Fibroblast of skin of back (primary cell): Measurements from ENCODE around the gene TPST2.
"Not testable (repeated sequence)": the region's sequence is repeated elsewhere in the genome, so short reads cannot be mapped to it uniquely, and the experiment has no call there.

Experiments
- DNase-seq: peaks from one replicate; pipeline ENCODE4 v3.0.0-alpha.2; 2013

TPST2 gene

DNA sequence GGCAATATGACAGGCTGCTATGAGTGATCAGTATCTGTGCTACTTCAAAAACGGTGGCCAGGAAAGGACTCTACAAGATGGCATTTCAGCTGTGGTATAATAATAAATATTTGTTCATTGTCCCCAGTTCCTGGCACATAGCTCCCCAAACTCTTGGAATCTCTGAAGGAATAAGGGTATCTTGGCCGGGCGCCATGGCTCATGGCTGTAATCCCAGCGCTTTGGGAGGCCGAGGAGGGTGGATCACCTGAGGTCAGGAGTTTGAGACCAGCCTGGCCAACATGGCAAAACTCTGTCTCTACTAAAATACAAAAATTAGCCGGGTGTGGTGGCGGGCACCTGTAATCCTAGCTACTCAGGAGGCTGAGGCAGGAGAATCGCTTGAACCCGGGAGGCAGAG lies 61.4 kb downstream of the TPST2 start:
- not testable (repeated sequence) for DNase-seq

DNA sequence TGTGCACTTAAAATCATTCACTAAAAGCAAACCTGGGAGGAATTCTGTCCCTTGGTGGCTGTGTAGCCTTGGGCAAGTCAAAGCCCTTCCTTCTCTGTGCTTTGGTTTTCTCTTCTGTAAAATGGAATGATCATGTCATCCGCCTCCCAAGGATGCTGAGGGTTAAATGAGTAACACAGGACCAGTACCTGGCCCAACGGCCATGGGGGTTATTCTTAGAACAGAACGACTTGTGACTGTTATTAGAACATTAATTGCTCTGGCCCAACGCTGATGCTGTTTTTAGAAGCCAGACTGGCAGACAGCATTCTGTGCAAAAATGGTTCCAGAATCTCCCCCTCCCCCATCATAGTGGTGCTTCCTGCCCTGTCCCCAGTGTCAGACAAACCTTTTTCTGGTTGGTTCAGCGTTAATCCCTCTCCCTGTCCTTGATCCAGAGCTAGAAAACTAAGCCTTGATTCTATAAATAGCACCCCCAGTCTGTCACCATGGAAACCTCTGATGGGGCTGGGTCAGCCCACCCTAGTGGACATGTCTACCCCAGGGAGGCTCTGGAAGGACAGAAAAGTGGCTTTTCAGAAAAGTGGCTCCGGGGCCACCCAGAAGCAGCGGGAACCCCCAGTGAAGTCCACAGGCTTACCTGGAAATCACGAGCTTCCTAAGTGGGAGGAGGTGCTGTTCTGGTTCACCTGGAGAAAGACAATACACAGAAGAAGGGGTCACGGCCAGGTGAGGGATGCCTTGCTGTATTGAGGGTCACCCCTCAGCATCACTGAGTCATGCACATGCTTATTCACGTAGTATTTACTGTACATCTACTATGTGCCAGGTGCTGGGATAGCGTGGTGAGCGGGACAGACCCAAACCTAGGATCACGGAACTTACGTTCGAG lies 62.1 kb downstream of the TPST2 start:
- DNase-seq, result no peak

DNA sequence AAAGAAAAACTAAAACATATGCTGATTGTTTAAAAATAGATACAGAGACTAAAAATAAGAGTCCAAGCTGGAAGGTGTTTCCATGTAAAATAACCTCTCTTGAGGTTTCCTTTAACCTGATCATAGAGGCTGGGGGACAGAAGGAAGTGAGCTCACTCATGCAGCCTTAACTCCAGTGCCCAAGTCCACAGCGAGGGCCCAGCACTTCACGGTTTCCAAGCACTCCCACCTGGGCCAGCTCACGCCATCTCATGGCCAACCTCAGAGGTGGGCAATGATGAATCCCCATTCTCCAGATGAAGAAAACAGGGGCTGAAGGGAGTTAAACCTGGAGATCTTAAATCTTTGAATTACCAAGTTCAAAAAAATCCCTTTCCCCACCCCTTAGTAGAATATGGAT lies 62.8 kb downstream of the TPST2 start:
- no peak for DNase-seq

DNA sequence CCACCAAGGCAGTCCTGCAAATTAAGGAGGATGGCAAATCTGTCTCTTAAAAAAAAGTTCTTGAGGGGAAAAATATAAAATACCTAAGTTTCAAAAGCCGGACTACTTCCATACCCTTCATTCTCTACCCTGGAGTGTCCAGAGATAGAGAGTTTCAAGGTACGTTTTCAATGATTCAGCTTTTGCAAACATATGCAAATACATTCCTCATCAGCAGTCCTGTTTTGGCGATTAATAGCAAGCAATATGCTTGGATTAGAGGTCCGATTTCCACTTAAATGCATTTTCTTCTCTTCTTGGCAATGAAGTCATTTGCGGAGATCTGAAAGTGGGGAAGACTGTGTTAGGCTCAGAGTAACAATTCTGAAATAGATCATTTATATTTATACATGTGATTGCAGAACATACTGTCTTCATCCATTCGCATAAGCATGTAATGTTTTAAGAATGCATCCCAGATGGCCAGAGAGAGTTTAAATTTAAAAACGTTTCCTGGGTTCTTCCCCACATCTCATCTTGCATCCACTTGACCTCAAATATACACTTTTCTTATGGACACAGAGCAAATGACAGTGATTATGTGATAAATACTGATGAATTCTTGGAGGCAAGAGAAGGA lies 63.9 kb downstream of the TPST2 start:
- DNase-seq, result no peak

DNA sequence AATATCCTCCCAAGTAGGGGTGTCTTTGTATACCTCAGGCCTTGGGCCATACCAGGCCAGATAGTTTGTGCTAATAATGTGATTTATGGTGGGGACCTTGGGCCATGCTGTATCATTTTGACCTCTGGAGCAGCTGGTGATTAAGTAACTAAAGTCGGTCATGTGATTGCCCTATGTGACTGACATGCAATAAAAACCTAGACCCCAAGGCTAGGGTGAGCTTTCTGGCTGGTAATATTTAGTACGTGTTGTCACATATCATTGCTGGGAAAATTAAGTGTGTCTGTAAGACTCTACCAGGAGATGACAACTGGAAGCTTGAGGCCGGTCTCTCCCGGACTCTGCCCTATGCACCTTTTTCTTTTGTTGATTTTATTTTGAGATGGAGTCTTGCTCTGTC lies 65.1 kb downstream of the TPST2 start:
- no peak for DNase-seq

DNA sequence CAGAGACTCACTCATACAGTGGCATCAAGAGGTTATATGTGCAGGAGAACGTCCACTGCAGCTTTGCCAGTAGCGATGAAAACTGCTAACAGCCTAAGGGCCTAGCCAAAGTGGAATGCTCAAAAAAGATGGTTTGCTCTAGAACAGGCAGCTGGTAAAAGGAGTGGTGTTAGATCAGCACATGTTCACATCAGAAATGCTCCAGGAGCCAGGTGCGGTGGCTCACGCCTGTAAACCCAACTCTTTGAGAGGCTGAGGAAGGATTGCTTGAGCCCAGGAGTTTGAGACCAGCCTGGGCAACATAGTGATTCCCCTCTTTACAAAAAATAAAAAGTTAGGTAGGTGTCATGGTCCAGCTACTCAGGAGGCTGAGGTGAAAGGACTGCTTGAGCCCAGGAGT lies 67.3 kb downstream of the TPST2 start:
- no peak for DNase-seq

DNA sequence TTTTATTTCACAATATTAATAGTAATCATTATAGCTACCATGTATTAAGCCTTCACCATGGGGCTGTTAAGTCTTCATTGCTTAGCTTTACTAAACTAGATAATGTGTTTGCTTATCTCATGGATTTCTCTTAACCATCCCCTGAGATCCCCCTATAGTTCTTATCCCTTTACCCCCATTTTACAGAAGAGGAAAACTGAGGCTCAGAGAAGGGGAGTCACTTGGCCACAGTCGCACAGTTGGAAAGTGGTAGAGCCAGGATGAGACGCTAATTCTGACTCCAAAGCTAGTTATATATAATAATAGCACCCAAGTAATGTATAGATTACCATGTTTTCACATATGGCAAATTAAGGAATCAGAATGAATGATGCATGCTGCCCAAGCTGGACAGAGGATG lies 67.9 kb downstream of the TPST2 start:
- no peak for DNase-seq

DNA sequence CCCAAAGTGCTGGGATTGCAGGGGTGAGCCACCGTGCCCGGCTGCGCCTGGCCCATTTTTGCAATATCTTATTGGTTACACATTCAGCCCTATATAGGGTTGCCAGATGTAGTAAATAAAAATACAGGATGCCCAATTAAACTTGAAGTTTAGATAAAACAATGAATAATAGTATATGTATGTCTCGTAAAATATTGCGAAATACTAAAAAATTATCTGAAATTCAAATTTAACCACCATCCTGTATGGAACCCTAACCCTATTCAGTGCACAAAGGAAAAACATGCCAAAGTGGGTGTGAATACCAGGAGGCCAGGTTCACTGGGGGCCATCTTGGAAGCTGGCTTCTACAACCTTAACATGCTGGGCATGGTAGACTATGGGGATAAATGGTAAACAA lies 72.5 kb downstream of the TPST2 start:
- no peak for DNase-seq

DNA sequence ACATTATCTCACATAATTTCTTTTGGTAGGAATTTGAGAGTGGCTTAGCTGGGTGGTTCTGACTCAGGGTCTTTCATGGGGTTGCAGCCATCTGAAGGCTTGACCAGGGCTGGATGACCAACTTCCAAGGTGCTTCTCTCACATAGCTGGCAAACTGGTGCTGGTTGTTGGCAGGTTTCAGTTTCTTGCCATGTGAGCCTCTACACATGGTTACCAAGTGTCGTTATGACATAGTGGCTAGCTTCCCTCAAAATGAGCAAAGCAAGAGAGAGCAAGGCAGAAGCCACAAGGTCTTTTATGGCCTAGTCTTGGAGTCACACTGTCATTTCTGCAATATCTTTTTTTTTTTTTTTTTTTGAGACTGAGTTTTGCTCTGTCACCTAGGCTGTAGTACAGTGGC lies 73.4 kb downstream of the TPST2 start:
- no peak for DNase-seq

DNA sequence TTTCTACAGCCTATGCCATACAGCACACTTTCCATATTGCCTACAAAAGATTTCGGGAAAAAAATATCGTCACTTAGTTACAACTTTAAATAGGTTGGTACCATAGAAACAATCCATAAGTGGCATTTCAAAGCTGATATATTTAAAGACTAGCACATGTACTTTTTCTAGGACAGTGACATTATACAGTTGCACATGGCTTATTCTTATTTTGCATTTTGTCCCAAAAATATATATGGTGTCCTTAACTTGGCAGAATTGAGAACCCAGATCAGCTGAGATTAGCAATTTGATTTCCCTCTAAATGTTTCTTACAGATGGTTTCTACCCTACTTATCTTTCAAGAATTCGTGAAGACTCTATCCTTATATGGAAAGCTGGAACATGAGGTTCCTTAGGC lies 74.0 kb downstream of the TPST2 start:
- no peak for DNase-seq

DNA sequence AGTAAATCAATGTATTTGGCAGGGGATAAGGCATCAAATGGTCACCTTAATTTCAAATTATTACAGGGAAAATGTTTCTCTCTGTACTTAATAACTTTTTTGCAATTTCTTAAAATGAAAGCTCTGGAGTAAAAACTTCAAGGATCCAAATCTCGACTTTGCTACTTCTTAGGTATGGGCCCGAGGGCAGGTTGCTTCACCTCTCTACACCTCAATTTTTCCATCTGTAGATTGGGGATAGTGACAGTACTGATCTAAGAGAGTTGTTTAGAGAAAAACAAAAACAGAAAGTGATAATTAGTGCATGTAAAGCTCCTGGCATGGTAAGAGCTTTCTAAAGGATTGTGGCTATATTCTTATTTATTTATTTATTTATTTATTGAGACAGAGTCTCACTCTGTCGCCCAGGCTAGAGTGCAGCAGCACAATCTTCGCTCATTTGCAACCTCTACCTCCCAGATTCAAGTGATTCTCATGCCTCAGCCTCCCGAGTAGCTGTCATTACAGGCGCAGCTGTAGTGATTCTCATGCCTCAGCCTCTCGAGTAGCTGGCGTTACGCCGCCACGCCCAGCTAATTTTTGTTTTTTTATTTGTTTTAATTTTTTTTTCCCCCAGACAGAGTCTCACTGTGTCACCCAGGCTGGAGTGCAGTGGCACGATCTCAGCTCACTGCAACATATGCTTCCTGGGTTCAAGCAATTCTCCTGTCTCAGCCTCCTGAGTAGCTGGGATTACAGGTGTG lies 75.3 kb downstream of the TPST2 start:
- DNase-seq, result no peak

DNA sequence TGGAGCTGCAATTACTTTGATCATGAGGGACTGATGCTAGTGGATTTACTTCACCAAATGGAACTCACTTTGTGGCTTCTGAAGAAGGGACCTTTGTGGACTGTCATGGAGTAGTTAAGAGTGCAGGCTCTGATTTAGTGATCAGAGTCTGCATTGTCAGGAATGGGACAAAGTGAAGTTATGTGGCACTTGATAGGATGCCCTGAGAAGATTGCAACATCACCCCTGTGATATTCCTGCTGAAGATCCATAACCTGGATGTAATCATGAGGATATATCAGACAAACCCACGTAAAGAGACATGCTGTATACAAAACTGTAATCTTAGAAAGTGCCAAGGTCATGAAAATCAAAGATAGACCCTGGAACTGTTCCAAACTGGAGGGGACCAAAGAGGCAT lies 76.1 kb downstream of the TPST2 start:
- DNase-seq, result no peak

DNA sequence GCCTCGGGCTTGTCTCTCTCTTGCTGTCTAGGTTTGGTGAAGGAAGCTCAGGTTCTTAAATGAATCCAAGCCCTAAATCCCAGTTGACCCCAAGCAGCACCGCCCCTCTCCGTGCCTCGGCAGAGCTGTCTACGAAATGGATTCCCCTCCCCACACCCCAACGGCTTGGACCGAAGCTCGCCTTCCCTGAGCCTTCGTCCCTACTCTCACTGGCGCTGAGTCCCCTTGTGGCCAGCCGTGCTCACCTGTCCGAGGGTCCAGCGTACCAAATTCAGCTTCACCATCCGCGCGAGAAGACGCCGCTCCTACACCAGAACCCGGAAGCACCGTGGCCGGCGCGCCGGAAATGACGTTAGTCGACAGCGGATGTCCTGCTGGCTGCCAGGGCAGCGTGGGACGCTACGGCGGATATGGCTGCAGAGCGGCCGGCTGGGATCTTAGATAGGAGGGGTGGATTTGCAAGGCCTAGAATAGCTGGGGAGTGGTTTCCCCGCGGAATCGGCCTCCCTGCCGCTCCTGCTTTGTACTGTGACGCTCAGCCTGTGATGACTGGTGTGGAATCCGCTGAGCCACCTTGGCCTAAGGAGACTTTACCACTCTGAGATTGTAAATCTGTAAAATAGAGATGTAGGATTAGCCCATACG lies 77.7 kb downstream of the TPST2 start, which contains the start of gene TFIP11:
Gene TFIP11 (minus strand): TSS at position 325 of the 645 bp plus-strand sequence. CDS start 2,201 bp downstream, outside the sequence.
- DNase-seq, result peak; percentile 92

DNA sequence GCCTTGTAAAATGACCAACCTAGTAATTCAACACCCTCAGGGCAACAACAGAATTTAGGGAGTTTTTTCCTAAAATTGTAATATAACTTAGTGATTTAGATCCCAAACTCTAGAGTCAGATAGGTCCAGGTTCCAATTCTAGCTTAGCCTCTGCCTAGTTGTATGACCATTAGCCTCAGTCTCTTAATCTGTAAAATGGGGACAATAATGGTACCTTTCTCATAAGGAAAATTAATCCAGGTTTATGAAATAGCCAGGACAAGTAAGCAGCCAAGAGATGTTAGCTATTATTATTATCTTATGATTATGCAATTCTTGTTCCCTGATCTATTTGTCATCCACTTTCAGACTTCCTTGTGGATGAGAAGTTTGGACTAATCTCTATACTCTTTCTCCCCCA lies 81.8 kb downstream of the TPST2 start:
- DNase-seq, result no peak

DNA sequence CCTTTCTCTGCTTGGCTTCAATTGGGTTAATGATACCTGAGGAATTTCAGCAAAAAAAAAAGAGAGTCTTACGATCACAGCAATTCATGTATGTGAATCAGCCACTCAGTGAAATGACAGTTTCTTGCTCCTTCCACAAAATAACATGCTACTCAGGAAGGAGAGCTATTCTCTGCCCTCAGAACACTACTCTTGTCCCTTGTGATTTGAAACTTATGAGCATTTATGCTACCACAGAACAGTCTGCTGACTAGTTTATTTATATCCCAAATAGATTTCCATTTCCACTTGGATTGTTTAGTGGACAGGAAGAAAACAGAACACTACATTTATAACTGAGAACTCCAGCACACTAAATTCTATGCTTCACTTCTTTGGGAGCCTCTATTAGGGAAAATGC lies 86.2 kb downstream of the TPST2 start:
- DNase-seq, result no peak

DNA sequence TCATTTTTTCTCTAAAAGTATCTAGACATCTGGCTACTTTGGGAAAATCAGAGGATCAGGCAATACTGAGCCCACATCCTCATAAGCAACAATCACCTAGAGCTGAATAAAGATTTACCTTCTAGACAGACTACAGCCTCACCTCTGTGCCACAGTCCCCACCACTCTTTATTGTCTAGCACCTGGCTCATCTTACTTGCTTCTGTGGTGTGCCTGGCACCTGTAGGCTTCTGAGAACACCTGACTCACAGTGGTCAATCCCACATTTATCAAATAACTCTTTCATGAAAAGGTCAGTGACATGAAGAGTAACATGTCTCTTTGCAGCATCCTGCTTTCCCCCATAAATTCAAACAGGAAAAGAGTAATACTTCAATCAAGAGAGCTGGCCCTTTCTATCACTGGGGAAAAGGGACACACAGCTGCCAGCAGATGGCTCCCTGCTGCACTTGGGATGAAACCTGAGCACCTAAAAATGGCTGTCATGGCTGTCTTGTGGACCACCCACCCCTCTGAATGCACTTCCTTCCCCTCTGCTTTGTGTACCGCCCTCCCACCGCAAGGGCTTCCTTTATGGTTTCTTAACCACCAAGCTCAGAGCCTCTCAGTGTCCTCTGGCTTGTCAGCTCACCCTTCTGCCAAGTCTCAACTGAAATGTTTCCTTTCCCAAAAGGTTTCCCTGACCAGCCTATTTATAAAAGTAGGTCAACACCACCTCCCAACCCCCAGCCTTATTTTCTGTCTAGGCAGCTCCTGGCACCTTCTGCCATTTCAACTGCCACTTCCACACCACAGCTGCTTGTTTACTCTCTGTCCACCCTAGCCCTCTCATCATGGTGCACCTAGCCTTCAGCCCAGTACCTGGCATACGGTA lies 87.0 kb downstream of the TPST2 start:
- peak; percentile 46 for DNase-seq

DNA sequence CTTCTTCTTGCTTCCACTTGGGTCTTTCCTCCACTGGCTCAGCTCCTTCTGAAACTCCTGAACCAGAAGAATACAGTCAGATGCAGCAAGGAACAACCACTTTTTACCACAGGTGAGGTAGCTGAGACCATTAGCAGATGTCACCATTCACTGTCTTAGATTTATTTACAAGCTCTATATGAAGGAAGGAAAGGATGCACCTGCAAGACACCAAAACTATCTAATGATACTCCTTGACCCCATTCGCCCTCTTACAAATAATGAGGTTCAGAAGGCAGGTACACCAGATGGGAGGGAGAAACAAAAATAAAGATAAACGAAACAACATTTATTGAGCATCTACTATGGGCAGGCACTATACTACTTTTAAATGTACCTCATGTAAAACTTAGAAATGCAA lies 87.9 kb downstream of the TPST2 start:
- no peak for DNase-seq

DNA sequence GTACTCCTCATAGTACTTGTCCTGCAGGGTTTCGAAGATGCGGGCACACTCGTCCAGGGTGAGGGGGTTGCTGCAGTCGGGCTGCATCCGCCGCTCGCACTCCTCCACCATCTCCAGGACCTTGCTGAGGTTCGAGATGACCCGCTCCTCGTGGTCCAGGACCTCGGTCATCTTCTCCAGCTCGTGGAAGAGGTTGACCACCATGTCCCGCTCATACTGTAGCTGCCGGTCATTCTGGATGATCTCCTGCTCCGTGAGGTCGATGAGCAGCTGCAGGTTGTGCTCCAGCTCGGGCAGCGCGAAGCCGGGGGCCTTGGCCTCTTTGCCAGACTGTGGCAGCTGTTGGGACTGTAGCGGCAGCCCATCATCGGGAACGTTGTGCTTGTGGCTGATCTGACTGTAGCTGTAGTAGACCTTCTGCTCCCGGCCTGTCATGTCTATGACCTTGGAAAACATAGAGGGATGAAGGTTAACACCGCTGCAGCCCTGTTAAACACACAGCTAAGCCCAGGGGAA lies 90.7 kb downstream of the TPST2 start:
- no peak for DNase-seq

DNA sequence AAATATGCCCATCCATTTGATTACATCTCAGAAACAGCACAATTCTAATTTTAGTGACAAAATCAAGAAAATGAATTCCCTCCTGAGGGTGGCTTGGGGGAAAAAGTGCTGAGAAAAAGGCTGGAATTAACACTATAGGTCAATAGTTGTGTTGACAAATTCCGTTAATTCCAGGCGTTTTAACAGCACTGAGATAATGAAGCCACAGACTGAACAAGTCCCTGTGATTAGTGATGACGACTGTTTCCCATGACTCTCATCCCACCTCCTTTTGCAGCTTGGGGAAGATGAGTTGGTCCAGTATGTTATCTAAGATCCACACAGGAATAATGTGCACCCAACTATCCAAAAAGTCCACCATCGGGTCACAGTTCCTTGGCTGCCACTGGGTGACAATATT lies 93.5 kb downstream of the TPST2 start:
- no peak for DNase-seq

DNA sequence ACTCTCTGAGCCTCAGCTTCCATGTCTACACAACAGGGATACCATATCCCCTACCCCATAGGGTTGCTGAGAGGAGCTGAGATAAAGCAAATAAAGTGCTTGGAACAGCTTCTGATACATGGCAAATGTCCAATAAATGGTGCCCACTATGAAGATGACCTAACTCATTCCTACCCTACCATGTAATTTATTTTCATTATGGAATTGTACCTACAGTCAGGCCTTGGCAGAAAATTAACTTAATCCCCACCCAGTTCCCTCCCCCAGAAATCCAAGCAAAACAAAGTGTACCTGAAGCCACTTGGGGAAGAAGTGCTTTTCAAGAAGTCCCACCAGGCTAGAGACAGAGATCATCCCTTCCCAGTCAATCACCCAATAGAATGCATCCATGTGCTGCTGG lies 95.4 kb downstream of the TPST2 start:
- no peak for DNase-seq

DNA sequence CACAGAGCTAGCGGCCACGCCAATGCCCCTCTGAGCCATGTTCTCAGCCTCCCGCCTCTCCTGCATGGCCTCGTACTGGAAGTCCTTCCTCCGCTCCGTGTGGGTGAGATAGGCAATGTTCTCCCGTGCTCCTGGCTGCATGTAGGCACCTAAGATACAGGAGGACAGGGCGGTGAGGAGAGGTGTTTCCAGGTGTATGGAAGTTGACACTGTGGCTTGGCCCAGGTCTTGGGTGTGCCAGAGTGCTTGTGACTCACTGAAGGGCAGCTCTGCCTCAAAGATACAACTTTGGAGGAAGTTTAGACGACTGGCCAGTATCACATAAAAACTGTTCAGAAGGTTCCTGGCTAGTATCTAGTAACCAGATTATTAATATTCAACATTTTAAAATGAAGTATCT lies 97.7 kb downstream of the TPST2 start:
- DNase-seq, result no peak
